GM18873 (cell line): Measurements from ENCODE around the gene LRFN3.

ENCODE experiments used
- ATAC-seq: cut with Tn5 transposase; IDR thresholded peaks from one replicate; pipeline ENCODE4 v1.9.1; 2021; ENCODE audit warnings: mild to moderate bottlenecking, moderate library complexity, moderate number of reproducible peaks; ENCODE audit not compliant: unreplicated experiment, low FRiP score

LRFN3 gene

DNA sequence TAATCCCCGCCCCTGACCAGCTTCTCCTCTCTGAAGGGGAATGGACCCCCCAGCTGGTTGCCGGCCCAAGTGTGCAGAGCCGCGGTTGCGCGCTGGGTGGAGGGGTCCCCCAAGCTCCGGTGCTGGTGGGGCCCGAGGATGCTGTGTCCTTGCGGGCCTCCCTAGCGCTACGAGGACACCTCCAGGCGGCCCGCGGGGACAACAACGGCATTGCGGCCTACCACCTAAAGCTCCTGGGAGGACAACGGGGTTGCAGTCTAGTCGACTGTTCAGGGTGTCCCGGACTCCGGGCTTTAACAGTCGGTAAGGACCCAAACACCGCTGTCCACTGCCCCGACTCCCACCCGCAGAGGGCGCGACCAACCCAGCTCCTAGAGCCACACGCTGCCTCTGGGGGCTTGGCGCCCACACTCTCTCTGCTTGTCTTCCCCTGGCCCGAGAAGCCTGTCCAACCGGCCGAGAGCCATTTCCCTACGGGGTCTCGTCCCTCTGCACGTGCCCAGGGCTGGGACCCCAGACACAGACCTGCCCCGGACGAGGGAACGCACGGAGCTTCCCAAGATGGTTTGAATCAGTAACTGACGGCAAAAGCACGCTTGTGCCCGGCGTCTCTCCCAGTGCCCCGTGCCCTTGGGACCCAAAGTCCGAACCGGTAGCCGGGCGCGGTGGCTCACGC, 57.9 kb downstream of the LRFN3 start:
- no peak for ATAC-seq
